ENCODE data around the gene S100A1. TPM values are rescaled to one million over a fixed set of nuclear protein-coding genes. Genes with fewer than 3 reads are reported as not detected.

Gene S100A1
- total RNA-seq, 3 donors from 2014 or later (not counting 1 experiment from before 2014, with no cell fraction given) = not detected

DNA sequence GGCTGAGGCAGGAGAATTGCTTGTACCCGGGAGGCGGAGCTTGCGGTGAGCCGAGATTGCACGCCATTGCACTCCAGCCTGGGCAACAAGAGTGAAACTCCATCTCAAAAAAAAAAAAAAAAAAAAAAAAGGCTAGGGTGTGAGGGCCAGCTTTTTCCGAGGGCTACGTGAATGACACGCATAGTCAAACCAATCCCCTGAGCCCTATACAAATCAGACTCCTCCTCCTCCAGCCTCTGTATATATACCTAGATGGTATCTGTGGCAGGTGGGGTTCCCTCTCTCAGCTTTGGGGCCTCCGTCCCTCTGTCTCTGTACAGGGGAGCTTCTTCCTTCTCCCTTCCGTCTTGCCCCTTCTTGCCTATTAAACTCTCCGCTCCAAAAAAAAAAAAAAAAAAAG lies 22.0 kb upstream of the S100A1 start:
- TF ChIP-seq, protein P1, sequence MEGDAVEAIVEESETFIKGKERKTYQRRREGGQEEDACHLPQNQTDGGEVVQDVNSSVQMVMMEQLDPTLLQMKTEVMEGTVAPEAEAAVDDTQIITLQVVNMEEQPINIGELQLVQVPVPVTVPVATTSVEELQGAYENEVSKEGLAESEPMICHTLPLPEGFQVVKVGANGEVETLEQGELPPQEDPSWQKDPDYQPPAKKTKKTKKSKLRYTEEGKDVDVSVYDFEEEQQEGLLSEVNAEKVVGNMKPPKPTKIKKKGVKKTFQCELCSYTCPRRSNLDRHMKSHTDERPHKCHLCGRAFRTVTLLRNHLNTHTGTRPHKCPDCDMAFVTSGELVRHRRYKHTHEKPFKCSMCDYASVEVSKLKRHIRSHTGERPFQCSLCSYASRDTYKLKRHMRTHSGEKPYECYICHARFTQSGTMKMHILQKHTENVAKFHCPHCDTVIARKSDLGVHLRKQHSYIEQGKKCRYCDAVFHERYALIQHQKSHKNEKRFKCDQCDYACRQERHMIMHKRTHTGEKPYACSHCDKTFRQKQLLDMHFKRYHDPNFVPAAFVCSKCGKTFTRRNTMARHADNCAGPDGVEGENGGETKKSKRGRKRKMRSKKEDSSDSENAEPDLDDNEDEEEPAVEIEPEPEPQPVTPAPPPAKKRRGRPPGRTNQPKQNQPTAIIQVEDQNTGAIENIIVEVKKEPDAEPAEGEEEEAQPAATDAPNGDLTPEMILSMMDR (IDR thresholded peaks at IDR 0.05) = no peak
- 92% methylated on average over 7 of the region's 11 CpGs for WGBS (ENCODE audit: insufficient coverage)
- Mint-ChIP-seq H3K36me3 (no peaks in the 10 kb centered on the region), H3K4me3 (no peak overlapping the region), H3K27ac (no peak overlapping the region), H3K9me3 (no peaks in the 10 kb centered on the region), H3K27me3 (ENCODE audit: low read depth in 2 of 2) (peaks cover 2 to 5% of the 10 kb centered on the region in 2 donors), H3K4me1 (no peaks in the 10 kb centered on the region)
- Histone ChIP-seq H3K9me3 (ENCODE audit: control insufficient read depth, insufficient read depth, low read length) (no peaks in the 10 kb centered on the region), H3K27me3 (ENCODE audit: control insufficient read depth, insufficient read depth, low read length) (no peaks in the 10 kb centered on the region), H3K4me1 (ENCODE audit: control insufficient read depth, insufficient read depth, low read length) (peaks cover 3% of the 10 kb centered on the region), H3K4me3 (ENCODE audit: low read length) (no peak overlapping the region), H3K27ac (ENCODE audit: low read length) (no peak overlapping the region), H3K36me3 (ENCODE audit: control insufficient read depth, insufficient read depth, low read length) (no peaks in the 10 kb centered on the region)
- intact Hi-C loops (cut with micrococcal nuclease) = no loop called here
- DNase-seq (no peak), ATAC-seq (no peak)

DNA sequence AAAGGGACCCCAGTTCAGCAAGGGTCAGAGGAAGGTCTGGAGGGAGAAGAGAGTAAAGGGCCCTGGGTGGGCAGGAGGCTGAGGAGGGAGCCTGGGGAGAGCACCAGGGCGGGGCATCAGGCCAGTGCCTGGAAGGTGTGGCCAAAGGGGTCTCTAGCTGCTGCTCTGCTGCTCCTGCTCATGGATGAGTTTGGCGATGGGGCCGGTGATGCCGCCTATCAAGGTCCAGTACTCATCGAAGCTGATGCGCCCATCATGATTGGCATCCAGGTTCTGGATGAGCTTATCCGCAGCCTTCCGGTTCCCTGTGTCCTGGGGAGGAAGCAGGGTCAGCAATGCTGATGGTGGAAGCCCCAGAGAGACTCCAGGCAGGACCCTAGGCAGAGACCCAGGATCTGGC lies 20.9 kb upstream of the S100A1 start:
- H3K36me3 Mint-ChIP-seq = no peaks in the 10 kb centered on the region
- H3K27me3 Mint-ChIP-seq (ENCODE audit: low read depth in 2 of 2) = peaks cover 2 to 5% of the 10 kb centered on the region in 2 donors
- Histone ChIP-seq H3K4me1 (ENCODE audit: control insufficient read depth, insufficient read depth, low read length) (peaks cover 3% of the 10 kb centered on the region), H3K4me3 (ENCODE audit: low read length) (no peak overlapping the region), H3K27me3 (ENCODE audit: control insufficient read depth, insufficient read depth, low read length) (no peaks in the 10 kb centered on the region), H3K36me3 (ENCODE audit: control insufficient read depth, insufficient read depth, low read length) (no peaks in the 10 kb centered on the region), H3K27ac (ENCODE audit: low read length) (no peak overlapping the region), H3K9me3 (ENCODE audit: control insufficient read depth, insufficient read depth, low read length) (no peaks in the 10 kb centered on the region)
- no peak overlapping the region for H3K27ac Mint-ChIP-seq
- no peaks in the 10 kb centered on the region for H3K4me1 Mint-ChIP-seq
- no peak for ATAC-seq
- 95% methylated on average over 8 of the region's 8 CpGs for WGBS (ENCODE audit: insufficient coverage)
- DNase-seq = no peak
- H3K4me3 Mint-ChIP-seq = no peak overlapping the region
- intact Hi-C loops (cut with micrococcal nuclease) = no loop called here
- TF ChIP-seq, protein P1 (IDR thresholded peaks at IDR 0.05) = no peak
- H3K9me3 Mint-ChIP-seq = no peaks in the 10 kb centered on the region

DNA sequence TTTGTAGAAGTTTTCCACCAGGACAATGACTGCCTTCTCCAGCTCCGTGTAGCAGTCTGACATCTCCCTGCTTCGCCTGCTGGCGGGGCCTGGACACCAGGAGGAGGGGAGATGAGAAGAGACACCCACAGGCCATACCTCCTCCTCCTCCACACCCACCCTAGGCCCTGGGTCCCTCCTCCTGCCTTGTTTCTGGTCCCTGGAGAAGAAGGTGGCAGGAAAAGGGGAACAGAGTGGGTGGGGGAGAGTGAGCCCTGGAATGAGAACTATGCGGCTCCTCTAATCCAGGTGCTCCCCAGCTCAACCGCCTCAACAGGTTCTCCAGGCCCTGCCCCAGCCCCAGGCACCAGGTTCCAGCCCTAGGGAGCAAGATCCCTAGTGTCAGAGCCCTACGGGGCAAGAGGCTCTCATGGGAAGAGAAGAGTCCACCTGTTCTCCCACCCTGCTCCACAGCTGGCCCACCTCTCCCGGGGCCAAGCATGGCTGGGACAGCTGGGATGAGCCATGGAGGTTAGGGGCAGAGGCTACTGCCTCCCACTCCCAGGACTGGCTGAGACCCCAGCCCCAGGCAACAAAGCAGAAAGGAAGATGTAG lies 20.0 kb upstream of the S100A1 start:
- Histone ChIP-seq H3K27ac (ENCODE audit: low read length) (no peak overlapping the region), H3K27me3 (ENCODE audit: control insufficient read depth, insufficient read depth, low read length) (no peaks in the 10 kb centered on the region), H3K4me1 (ENCODE audit: control insufficient read depth, insufficient read depth, low read length) (peaks cover 3% of the 10 kb centered on the region), H3K4me3 (ENCODE audit: low read length) (no peak overlapping the region), H3K9me3 (ENCODE audit: control insufficient read depth, insufficient read depth, low read length) (no peaks in the 10 kb centered on the region), H3K36me3 (ENCODE audit: control insufficient read depth, insufficient read depth, low read length) (no peaks in the 10 kb centered on the region)
- intact Hi-C loops (cut with micrococcal nuclease) = no loop called here
- Mint-ChIP-seq H3K27ac (no peak overlapping the region), H3K4me3 (no peak overlapping the region), H3K36me3 (no peaks in the 10 kb centered on the region), H3K27me3 (ENCODE audit: low read depth in 2 of 2) (peaks cover 2 to 5% of the 10 kb centered on the region in 2 donors), H3K4me1 (no peaks in the 10 kb centered on the region), H3K9me3 (no peaks in the 10 kb centered on the region)
- no peak for DNase-seq
- ATAC-seq = no peak
- 90% methylated on average over 7 of the region's 7 CpGs for WGBS (ENCODE audit: insufficient coverage)
- TF ChIP-seq, protein P1 (IDR thresholded peaks at IDR 0.05) = no peak

All from natural killer cell (primary cell).